Stimulated activated naive CD4-positive, alpha-beta T cell (primary cell): ENCODE measurements around the gene MAPK14.

Experiments
- DNase-seq, 6 experiments: peaks; one replicate each; lab custom pipeline; 2025; lab: John Stamatoyannopoulos, UW

MAPK14 gene

GRCh38 chr6:36104836-36105235 lies 77.2 kb downstream of the MAPK14 start:
- DNase-seq: no peak

GRCh38 chr6:36109092-36109491 lies 81.5 kb downstream of the MAPK14 start:
- DNase-seq: peak in 5 of 6 experiments; percentile 22 to 87 (median 84)

- DNase-seq: no peak
These were observed 82.4 kb downstream of the MAPK14 start for GRCh38 chr6:36110050-36110449.

GRCh38 chr6:36110863-36111262 lies 83.3 kb downstream of the MAPK14 start:
- no peak for DNase-seq

GRCh38 chr6:36111526-36111925 lies 83.9 kb downstream of the MAPK14 start:
- DNase-seq: no peak

- DNase-seq: no peak
These were observed 85.4 kb downstream of the MAPK14 start for GRCh38 chr6:36113049-36113448.

- DNase-seq: no peak
These were observed 86.1 kb downstream of the MAPK14 start for GRCh38 chr6:36113703-36114102.

- DNase-seq: peak in 3 of 6 experiments; percentile 10 to 38 (median 23)
These were observed 87.3 kb downstream of the MAPK14 start for GRCh38 chr6:36114798-36115408.

- no peak for DNase-seq
These were observed 87.8 kb downstream of the MAPK14 start for GRCh38 chr6:36115412-36115811.

- no peak for DNase-seq
These were observed 88.7 kb downstream of the MAPK14 start for GRCh38 chr6:36116066-36116864.

GRCh38 chr6:36116943-36117342 lies 89.3 kb downstream of the MAPK14 start:
- no peak for DNase-seq

GRCh38 chr6:36117658-36118549 lies 90.3 kb downstream of the MAPK14 start:
- DNase-seq: no peak

- DNase-seq: peak; percentile 23 to 45 (median 39)
These were observed 91.0 kb downstream of the MAPK14 start for GRCh38 chr6:36118550-36119107.

- DNase-seq: no peak
These were observed 91.6 kb downstream of the MAPK14 start for GRCh38 chr6:36119209-36119608.

GRCh38 chr6:36120018-36120417 lies 92.4 kb downstream of the MAPK14 start:
- DNase-seq: no peak

- DNase-seq: peak; percentile 53 to 84 (median 76)
These were observed 92.9 kb downstream of the MAPK14 start for GRCh38 chr6:36120539-36120938.

GRCh38 chr6:36120979-36121786 lies 93.6 kb downstream of the MAPK14 start:
- DNase-seq: peak; percentile 18 to 53 (median 28)

- no peak for DNase-seq
These were observed 94.3 kb downstream of the MAPK14 start for GRCh38 chr6:36121787-36122494.

- DNase-seq: no peak
These were observed 95.1 kb downstream of the MAPK14 start for GRCh38 chr6:36122495-36123269.
